Astrocyte (in vitro differentiated cells and primary cell): ENCODE data around the gene RAX2.

ENCODE experiments used
- EZH2 ChIP-seq: IDR thresholded peaks from 2 replicates; pipeline ENCODE4 v1.6.1; 2012; ENCODE audit warnings: mild to moderate bottlenecking, low read length, inconsistent platforms; ENCODE audit not compliant: insufficient read depth
- TF ChIP-seq, protein P1 (sequence below): IDR thresholded peaks from 2 replicates; pipeline ENCODE4 v1.5.1; 2011; ENCODE audit warnings: low read depth, mild to moderate bottlenecking, inconsistent platforms, low read length, moderate library complexity; ENCODE audit not compliant: insufficient read depth

GRCh38 chr19:3753631-3754410 is 18.2 kb downstream of the RAX2 start:
- no peak for TF ChIP-seq EZH2
- TF ChIP-seq, protein P1, sequence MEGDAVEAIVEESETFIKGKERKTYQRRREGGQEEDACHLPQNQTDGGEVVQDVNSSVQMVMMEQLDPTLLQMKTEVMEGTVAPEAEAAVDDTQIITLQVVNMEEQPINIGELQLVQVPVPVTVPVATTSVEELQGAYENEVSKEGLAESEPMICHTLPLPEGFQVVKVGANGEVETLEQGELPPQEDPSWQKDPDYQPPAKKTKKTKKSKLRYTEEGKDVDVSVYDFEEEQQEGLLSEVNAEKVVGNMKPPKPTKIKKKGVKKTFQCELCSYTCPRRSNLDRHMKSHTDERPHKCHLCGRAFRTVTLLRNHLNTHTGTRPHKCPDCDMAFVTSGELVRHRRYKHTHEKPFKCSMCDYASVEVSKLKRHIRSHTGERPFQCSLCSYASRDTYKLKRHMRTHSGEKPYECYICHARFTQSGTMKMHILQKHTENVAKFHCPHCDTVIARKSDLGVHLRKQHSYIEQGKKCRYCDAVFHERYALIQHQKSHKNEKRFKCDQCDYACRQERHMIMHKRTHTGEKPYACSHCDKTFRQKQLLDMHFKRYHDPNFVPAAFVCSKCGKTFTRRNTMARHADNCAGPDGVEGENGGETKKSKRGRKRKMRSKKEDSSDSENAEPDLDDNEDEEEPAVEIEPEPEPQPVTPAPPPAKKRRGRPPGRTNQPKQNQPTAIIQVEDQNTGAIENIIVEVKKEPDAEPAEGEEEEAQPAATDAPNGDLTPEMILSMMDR: no peak
